Endothelial cell of umbilical vein (primary cell): ENCODE measurements around the gene POR. TPM values are rescaled to one million over a fixed set of nuclear protein-coding genes. Genes with fewer than 3 reads are reported as not detected.

Experiments used
- BruUV-seq: library from RNA; stranded (reverse); fragments of 400-500 nt; replicated peaks from 2 replicates; lab custom pipeline; 2021; lab: Mats Ljungman, UMichigan
- CTCF ChIA-PET: fragments of 300-600, 350-600 bp; sonication (Branson Sonifier 250); formaldehyde crosslinking; loops from one replicate; lab custom pipeline; 2021; ENCODE audit warnings: antibody characterized with exemption, inconsistent platforms; lab: Charles Lee
- POLR2A ChIA-PET: fragments of 300-600, 350-600 bp; sonication (Branson Sonifier 250); formaldehyde crosslinking; loops from one replicate; lab custom pipeline; 2021; ENCODE audit warnings: antibody characterized with exemption, inconsistent platforms; lab: Charles Lee
- DNase-seq: peaks from one replicate; pipeline ENCODE4 v3.0.0-alpha.2; 2011; ENCODE audit warnings: low read depth, low spot score
- FAIRE-seq: peaks from 2 replicates; lab custom pipeline; 2011; peaks lifted over from hg19 to GRCh38; lab: Jason Lieb, UNC
- H2AFZ ChIP-seq: 2 replicates; pipeline ENCODE4 v1.6.0; 2012; ENCODE audit warnings: low read depth, low read length, control low read depth, inconsistent platforms
- H3K27ac ChIP-seq: 2 replicates; pipeline ENCODE4 v1.5.1; 2011; ENCODE audit warnings: low read depth, mild to moderate bottlenecking, control low read depth, low read length, moderate library complexity; ENCODE audit not compliant: insufficient read depth
- H3K27me3 ChIP-seq, 2 experiments: 2 replicates each; pipeline versions ENCODE4 v1.6.0 to v1.6.1; 2011; ENCODE audit warnings: low read length in 2 of 2, mixed read lengths in 1 of 2; ENCODE audit not compliant: control insufficient read depth in 2 of 2, insufficient read depth in 2 of 2
- H3K36me3 ChIP-seq, 2 experiments: 2 replicates in 1 of 2; 3 replicates in 1 of 2; pipeline ENCODE4 v1.5.1; 2011; ENCODE audit warnings: low read length in 2 of 2, mild to moderate bottlenecking in 1 of 2, moderate library complexity in 1 of 2; ENCODE audit not compliant: control insufficient read depth in 2 of 2, insufficient read depth in 2 of 2; ENCODE audit errors: extremely low read depth in 1 of 2
- H3K4me1 ChIP-seq: 3 replicates; pipeline ENCODE4 v1.5.1; 2011; ENCODE audit warnings: mild to moderate bottlenecking, low read length; ENCODE audit not compliant: control insufficient read depth, insufficient read depth; ENCODE audit errors: extremely low read depth
- H3K4me2 ChIP-seq: 2 replicates; pipeline ENCODE4 v1.6.1; 2011; ENCODE audit warnings: low read length, control low read depth, mixed read lengths; ENCODE audit not compliant: insufficient read depth
- H3K4me3 ChIP-seq, 3 experiments: fragments of 200-600 bp in 1 of 3; sonication (generic), shearing (Covaris generic) in 1 of 3; replicated peaks in 1 of 3; 2 replicates each; pipeline ENCODE4 v1.5.1; 2011 to 2016; ENCODE audit warnings: control low read depth in 3 of 3, low read length in 3 of 3, mild to moderate bottlenecking in 2 of 3, inconsistent platforms in 1 of 3, low read depth in 1 of 3, moderate library complexity in 1 of 3; ENCODE audit not compliant: insufficient read depth in 1 of 3
- H3K79me2 ChIP-seq: 2 replicates; pipeline ENCODE4 v1.6.0; 2012; ENCODE audit warnings: low read length, inconsistent platforms; ENCODE audit not compliant: control insufficient read depth, insufficient read depth
- H3K9ac ChIP-seq: replicated peaks from 2 replicates; pipeline ENCODE3; 2011; ENCODE audit warnings: low read length, control low read depth; ENCODE audit not compliant: insufficient read depth; ENCODE audit errors: extremely low read depth
- H3K9me1 ChIP-seq: replicated peaks from 3 replicates; pipeline ENCODE4 v1.6.0; 2011; ENCODE audit warnings: mild to moderate bottlenecking, low read length; ENCODE audit not compliant: control insufficient read depth, insufficient read depth; ENCODE audit errors: extremely low read depth
- H3K9me3 ChIP-seq: replicated peaks from 2 replicates; pipeline ENCODE4 v1.5.1; 2012; ENCODE audit warnings: low read length, inconsistent platforms; ENCODE audit not compliant: control insufficient read depth, insufficient read depth
- H4K20me1 ChIP-seq: replicated peaks from 2 replicates; pipeline ENCODE3; 2011; ENCODE audit warnings: mild to moderate bottlenecking, low read length; ENCODE audit not compliant: control insufficient read depth, insufficient read depth; ENCODE audit errors: extremely low read depth
- EZH2 ChIP-seq: IDR thresholded peaks from 2 replicates; pipeline ENCODE4 v1.6.1; 2012; ENCODE audit warnings: borderline replicate concordance, low read depth, mild to moderate bottlenecking, moderate library complexity, low read length, inconsistent platforms; ENCODE audit not compliant: severe bottlenecking
- FOS ChIP-seq: IDR thresholded peaks from 2 replicates; pipeline ENCODE4 v1.6.1; 2011; ENCODE audit warnings: mild to moderate bottlenecking, low read length, moderate library complexity, borderline replicate concordance; ENCODE audit not compliant: insufficient read depth
- GATA2 ChIP-seq: IDR thresholded peaks from 2 replicates; pipeline ENCODE4 v1.7.0; 2011; ENCODE audit warnings: low read depth, mild to moderate bottlenecking, moderate library complexity, mixed read lengths, low read length; ENCODE audit not compliant: insufficient read length, insufficient read depth
- JUN ChIP-seq: IDR thresholded peaks from 2 replicates; pipeline ENCODE4 v1.6.1; 2011; ENCODE audit warnings: borderline replicate concordance, low read depth; ENCODE audit not compliant: insufficient read length, insufficient read depth
- MYC ChIP-seq: IDR thresholded peaks from one replicate; pipeline ENCODE4 v1.6.1; 2011; ENCODE audit warnings: mild to moderate bottlenecking, low read depth, low read length
- POLR2A ChIP-seq: IDR thresholded peaks from 2 replicates; pipeline ENCODE4 v1.6.1; 2012; ENCODE audit warnings: low read depth, mild to moderate bottlenecking, control low read depth, low read length
- POLR2AphosphoS5 ChIP-seq: IDR thresholded peaks from 2 replicates; pipeline ENCODE4 v1.6.1; 2012; ENCODE audit warnings: low read depth, mild to moderate bottlenecking, control low read depth, low read length, moderate library complexity; ENCODE audit not compliant: insufficient read depth
- dilution Hi-C: fragments of 300-500 bp; cut with MboI; formaldehyde crosslinking; loops from one replicate; pipeline ENCODE4 v1.15.0; 2019; ENCODE audit warnings: low sequenced_read_pairs; ENCODE audit not compliant: extremely low pct_ligation_motif_present
- intact Hi-C: fragments of 100-400 bp; cut with micrococcal nuclease; formaldehyde crosslinking; loops from one replicate; pipeline ENCODE4 v1.10.0; 2022
- polyA plus RNA-seq, 4 experiments: library from polyadenylated mRNA; depleted of rRNA in 3 of 4; stranded (reverse) in 3 of 4; unstranded in 1 of 4; fragments of >200 nt; gene quantifications; 2 replicates each; pipeline versions ENCODE4 v1.2.1 to v1.2.3, GENCODE V29; 2011 to 2012; ENCODE audit warnings: missing spikeins in 1 of 4
- total RNA-seq: library from RNA; stranded (reverse); gene quantifications from 2 replicates; pipeline ENCODE4 v1.2.3, GENCODE V29; 2021
- TF ChIP-seq, protein P1 (sequence below), 2 donors: IDR thresholded peaks; 1 replicate in 1 of 2; 2 replicates in 1 of 2; pipeline ENCODE4 v1.5.1; 2011; ENCODE audit warnings: low read length in 2 of 2, mild to moderate bottlenecking in 2 of 2, moderate library complexity in 2 of 2, control low read depth in 1 of 2, inconsistent platforms in 1 of 2, low read depth in 1 of 2; ENCODE audit not compliant: insufficient read depth in 1 of 2; ENCODE audit errors: extremely low read depth in 1 of 2
- TF ChIP-seq, protein P2 (sequence below): IDR thresholded peaks from 2 replicates; pipeline ENCODE4 v1.6.1; 2011; ENCODE audit not compliant: insufficient read depth, insufficient read length

The POR gene
- total and polyA plus RNA-seq, 2 donors (not counting 3 experiments of a cell fraction or from before 2014, with no cell fraction given) = 59.5 to 73.6 TPM

DNA sequence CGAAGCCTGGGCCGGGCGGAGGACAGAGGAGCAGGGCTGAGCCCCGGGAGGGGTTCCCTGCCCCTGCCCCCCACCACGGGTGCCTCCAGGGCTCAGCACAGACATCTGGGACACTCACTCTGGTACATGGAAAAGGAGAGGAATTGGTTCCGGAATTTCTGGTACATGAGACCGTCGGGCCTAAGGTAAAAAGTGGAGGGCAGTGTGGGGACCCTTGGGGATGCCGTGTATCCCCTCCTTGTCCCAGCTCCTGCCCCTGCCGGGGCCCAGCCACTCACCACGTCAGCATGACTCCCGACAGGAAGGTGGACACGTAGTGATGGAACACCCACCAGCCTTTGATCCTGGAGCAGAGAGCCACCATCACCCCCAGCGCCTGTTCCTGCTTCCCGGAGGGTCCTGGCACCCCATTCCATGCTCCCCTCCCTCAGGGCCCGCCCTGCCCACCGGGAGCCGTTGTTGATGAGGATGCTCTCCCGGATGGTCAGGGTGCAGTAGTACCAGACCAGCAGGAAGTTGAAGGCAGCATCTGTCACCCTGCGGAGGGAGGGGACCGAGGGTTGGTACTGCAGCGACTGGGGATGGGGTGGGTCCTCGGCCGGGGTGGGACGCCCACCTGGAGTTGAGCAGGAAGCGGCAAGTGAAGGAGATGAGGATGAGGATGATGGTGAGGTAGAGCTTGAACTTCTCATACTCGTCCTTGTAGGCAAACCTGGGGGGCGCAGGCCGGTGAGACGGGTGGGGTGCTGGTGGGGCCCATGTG, 73.0 kb downstream of the POR start:
- no peak for DNase-seq
- Histone ChIP-seq H3K27ac (no peak overlapping the region), H3K4me2 (no peak overlapping the region), H3K4me3 (no peak overlapping the region), H3K9me1 (no peaks in the 10 kb centered on the region), H4K20me1 (no peaks in the 10 kb centered on the region), H3K27me3 (no peaks in the 10 kb centered on the region), H3K4me1 (no peaks in the 10 kb centered on the region), H2AFZ (no peak overlapping the region), H3K9me3 (no peaks in the 10 kb centered on the region), H3K36me3 (peaks cover 9 to 47% of the 10 kb centered on the region in 2 experiments), H3K79me2 (no peaks in the 10 kb centered on the region), H3K9ac (no peak overlapping the region)
- ChIA-PET POLR2A (no interaction called here), CTCF (no interaction called here)
- BruUV-seq = no TSS peak
- intact Hi-C loops (no loop called here), dilution Hi-C loops (no loop called here)
- no peak for FAIRE-seq
- no peak for TF ChIP-seq GATA2
- no peak for TF ChIP-seq EZH2
- no peak for TF ChIP-seq FOS
- TF ChIP-seq POLR2A = no peak
- no peak for TF ChIP-seq JUN
- no peak for TF ChIP-seq POLR2AphosphoS5
- no peak for TF ChIP-seq MYC
- TF ChIP-seq, protein P1, sequence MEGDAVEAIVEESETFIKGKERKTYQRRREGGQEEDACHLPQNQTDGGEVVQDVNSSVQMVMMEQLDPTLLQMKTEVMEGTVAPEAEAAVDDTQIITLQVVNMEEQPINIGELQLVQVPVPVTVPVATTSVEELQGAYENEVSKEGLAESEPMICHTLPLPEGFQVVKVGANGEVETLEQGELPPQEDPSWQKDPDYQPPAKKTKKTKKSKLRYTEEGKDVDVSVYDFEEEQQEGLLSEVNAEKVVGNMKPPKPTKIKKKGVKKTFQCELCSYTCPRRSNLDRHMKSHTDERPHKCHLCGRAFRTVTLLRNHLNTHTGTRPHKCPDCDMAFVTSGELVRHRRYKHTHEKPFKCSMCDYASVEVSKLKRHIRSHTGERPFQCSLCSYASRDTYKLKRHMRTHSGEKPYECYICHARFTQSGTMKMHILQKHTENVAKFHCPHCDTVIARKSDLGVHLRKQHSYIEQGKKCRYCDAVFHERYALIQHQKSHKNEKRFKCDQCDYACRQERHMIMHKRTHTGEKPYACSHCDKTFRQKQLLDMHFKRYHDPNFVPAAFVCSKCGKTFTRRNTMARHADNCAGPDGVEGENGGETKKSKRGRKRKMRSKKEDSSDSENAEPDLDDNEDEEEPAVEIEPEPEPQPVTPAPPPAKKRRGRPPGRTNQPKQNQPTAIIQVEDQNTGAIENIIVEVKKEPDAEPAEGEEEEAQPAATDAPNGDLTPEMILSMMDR (IDR thresholded peaks at IDR 0.05; ENCODE audit: extremely low read depth in 1 of 2, insufficient read depth in 1 of 2, low read depth in 1 of 2, low read length in 2 of 2) = no peak
- TF ChIP-seq, protein P2, sequence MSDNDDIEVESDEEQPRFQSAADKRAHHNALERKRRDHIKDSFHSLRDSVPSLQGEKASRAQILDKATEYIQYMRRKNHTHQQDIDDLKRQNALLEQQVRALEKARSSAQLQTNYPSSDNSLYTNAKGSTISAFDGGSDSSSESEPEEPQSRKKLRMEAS = no peak
